WTC11 (cell line): Measurements from ENCODE around the gene RANBP17. TPM values are rescaled to one million over a fixed set of nuclear protein-coding genes. Genes with fewer than 3 reads are reported as not detected.

Experiments
- ATAC-seq: fragments of 200-7000 bp; cut with Tn5 transposase; 2 replicates; pipeline ENCODE4 v1.10.0; 2021; ENCODE audit warnings: mild to moderate bottlenecking, moderate library complexity
- CTCF ChIA-PET: fragments of 300-600 bp; sonication (Branson Sonifier 250); formaldehyde crosslinking; loops from one replicate; lab custom pipeline; 2021; ENCODE audit warnings: antibody characterized with exemption; lab: Charles Lee
- POLR2A ChIA-PET: fragments of 350-600 bp; sonication (Branson Sonifier 250); formaldehyde crosslinking; loops from one replicate; lab custom pipeline; 2021; ENCODE audit warnings: antibody characterized with exemption; lab: Charles Lee
- DNase-seq: peaks from one replicate; pipeline ENCODE4 v3.0.0; 2021; ENCODE audit warnings: low spot score
- H3K27ac Mint-ChIP-seq: 2 replicates; pipeline ENCODE4 v1.8.0; 2021; ENCODE audit warnings: mixed read lengths
- H3K27me3 Mint-ChIP-seq: 2 replicates; pipeline ENCODE4 v1.8.0; 2021; ENCODE audit warnings: low read depth, mild to moderate bottlenecking, moderate library complexity, mixed read lengths
- H3K36me3 Mint-ChIP-seq: 2 replicates; pipeline ENCODE4 v1.8.0; 2021; ENCODE audit warnings: mixed read lengths
- H3K4me1 Mint-ChIP-seq: 2 replicates; pipeline ENCODE4 v1.8.0; 2022; ENCODE audit warnings: mixed read lengths
- H3K4me3 Mint-ChIP-seq: 2 replicates; pipeline ENCODE4 v1.8.0; 2021; ENCODE audit warnings: mild to moderate bottlenecking, moderate library complexity, mixed read lengths
- H3K9me3 Mint-ChIP-seq: 2 replicates; pipeline ENCODE4 v1.8.0; 2021; ENCODE audit warnings: mixed read lengths
- AR ChIP-seq: fragments of 250-450 bp; sonication (Bioruptor Pico); IDR thresholded peaks from 2 replicates; pipeline ENCODE4 v1.9.0; 2021; ENCODE audit warnings: mild to moderate bottlenecking
- ELF4 ChIP-seq: sonication (generic); formaldehyde crosslinking; IDR thresholded peaks from 2 replicates; pipeline ENCODE4 v1.8.1; 2022; ENCODE audit warnings: low read depth, mild to moderate bottlenecking, moderate library complexity, missing genetic modification reagents
- FOXJ3 ChIP-seq: sonication (generic); formaldehyde crosslinking; IDR thresholded peaks from 2 replicates; pipeline ENCODE4 v1.9.0; 2021; ENCODE audit warnings: missing genetic modification reagents, mild to moderate bottlenecking, borderline replicate concordance
- MXD4 ChIP-seq: fragments of 250-450 bp; sonication (Bioruptor Pico); IDR thresholded peaks from 2 replicates; pipeline ENCODE4 v1.8.0; 2021; ENCODE audit warnings: mild to moderate bottlenecking, moderate library complexity, borderline replicate concordance
- NR1H2 ChIP-seq: sonication (generic); formaldehyde crosslinking; IDR thresholded peaks from 2 replicates; pipeline ENCODE4 v1.9.0; 2021; ENCODE audit warnings: mild to moderate bottlenecking, moderate library complexity, missing genetic modification reagents
- NR3C1 ChIP-seq: sonication (generic); formaldehyde crosslinking; conservative IDR thresholded peaks from 2 replicates; pipeline ENCODE4 v1.8.1; 2023; ENCODE audit warnings: low read depth, mild to moderate bottlenecking, missing genetic modification reagents
- PRDM15 ChIP-seq: sonication (generic); formaldehyde crosslinking; IDR thresholded peaks from 2 replicates; pipeline ENCODE4 v1.8.0; 2022; ENCODE audit warnings: missing genetic modification reagents
- TP53 ChIP-seq: sonication (generic); formaldehyde crosslinking; IDR thresholded peaks from 2 replicates; pipeline ENCODE4 v1.8.1; 2023; ENCODE audit warnings: mild to moderate bottlenecking, missing genetic modification reagents
- USF2 ChIP-seq: sonication (generic); formaldehyde crosslinking; IDR thresholded peaks from 2 replicates; pipeline ENCODE4 v1.8.1; 2023; ENCODE audit warnings: mild to moderate bottlenecking, missing genetic modification reagents, moderate library complexity
- ZBTB21 ChIP-seq: sonication (generic); formaldehyde crosslinking; IDR thresholded peaks from 2 replicates; pipeline ENCODE4 v1.8.1; 2023; ENCODE audit warnings: mild to moderate bottlenecking, missing genetic modification reagents, borderline replicate concordance
- ZBTB43 ChIP-seq: sonication (generic); formaldehyde crosslinking; IDR thresholded peaks from 2 replicates; pipeline ENCODE4 v1.8.1; 2023; ENCODE audit warnings: mild to moderate bottlenecking, missing genetic modification reagents
- ZNF317 ChIP-seq: sonication (generic); formaldehyde crosslinking; IDR thresholded peaks from 2 replicates; pipeline ENCODE4 v1.8.1; 2023; ENCODE audit warnings: low read depth, mild to moderate bottlenecking, moderate library complexity, missing genetic modification reagents, borderline replicate concordance
- ZNF416 ChIP-seq: fragments of 250-450 bp; sonication (Bioruptor Pico); IDR thresholded peaks from 2 replicates; pipeline ENCODE4 v1.9.0; 2021; ENCODE audit warnings: mild to moderate bottlenecking, inconsistent platforms
- total RNA-seq: library from RNA; stranded (reverse); gene quantifications from 3 replicates; pipeline ENCODE4 v1.2.3, GENCODE V29; 2021
- TF ChIP-seq, protein P1 (sequence below): sonication (generic); formaldehyde crosslinking; IDR thresholded peaks from 2 replicates; pipeline ENCODE4 v1.8.1; 2023; ENCODE audit warnings: mild to moderate bottlenecking, moderate library complexity, missing genetic modification reagents
- TF ChIP-seq, protein P2 (sequence below): sonication (generic); formaldehyde crosslinking; conservative IDR thresholded peaks from 2 replicates; pipeline ENCODE4 v1.8.1; 2022; ENCODE audit warnings: mild to moderate bottlenecking, missing genetic modification reagents

Gene RANBP17
- total RNA-seq, 1 experiment from 2014 or later: 23.1 TPM

GRCh38 chr5:171318026-171318425, 456.2 kb downstream of the RANBP17 start (continued):
- TF ChIP-seq ZBTB43 (CRISPR knock-in tag) (no peak), ZNF416 (CRISPR knock-in tag) (no peak), USF2 (no peak)

GRCh38 chr5:171321447-171321846, 459.6 kb downstream of the RANBP17 start:
- no peaks in the 10 kb centered on the region for H3K36me3 Mint-ChIP-seq
- ChIA-PET CTCF (interaction anchor here (1.8 to 5.5 kb wide), 2 partner anchors 12 to 21 kb away, joined by 7 to 39 read pairs; partner anchors contain the start of gene TLX3), POLR2A (no interaction called here)
- TF ChIP-seq, protein P1, sequence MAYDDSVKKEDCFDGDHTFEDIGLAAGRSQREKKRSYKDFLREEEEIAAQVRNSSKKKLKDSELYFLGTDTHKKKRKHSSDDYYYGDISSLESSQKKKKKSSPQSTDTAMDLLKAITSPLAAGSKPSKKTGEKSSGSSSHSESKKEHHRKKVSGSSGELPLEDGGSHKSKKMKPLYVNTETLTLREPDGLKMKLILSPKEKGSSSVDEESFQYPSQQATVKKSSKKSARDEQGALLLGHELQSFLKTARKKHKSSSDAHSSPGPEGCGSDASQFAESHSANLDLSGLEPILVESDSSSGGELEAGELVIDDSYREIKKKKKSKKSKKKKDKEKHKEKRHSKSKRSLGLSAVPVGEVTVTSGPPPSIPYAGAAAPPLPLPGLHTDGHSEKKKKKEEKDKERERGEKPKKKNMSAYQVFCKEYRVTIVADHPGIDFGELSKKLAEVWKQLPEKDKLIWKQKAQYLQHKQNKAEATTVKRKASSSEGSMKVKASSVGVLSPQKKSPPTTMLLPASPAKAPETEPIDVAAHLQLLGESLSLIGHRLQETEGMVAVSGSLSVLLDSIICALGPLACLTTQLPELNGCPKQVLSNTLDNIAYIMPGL (CRISPR knock-in tag): no peak
- no peak for TF ChIP-seq NR3C1
- H3K9me3 Mint-ChIP-seq: no peaks in the 10 kb centered on the region
- H3K4me3 Mint-ChIP-seq: no peak overlapping the region
- no peak for DNase-seq
- H3K27ac Mint-ChIP-seq: no peak overlapping the region
- H3K4me1 Mint-ChIP-seq: peaks cover 51% of the 10 kb centered on the region
- ATAC-seq: no peak
- peaks cover 99% of the 10 kb centered on the region for H3K27me3 Mint-ChIP-seq

DNA sequence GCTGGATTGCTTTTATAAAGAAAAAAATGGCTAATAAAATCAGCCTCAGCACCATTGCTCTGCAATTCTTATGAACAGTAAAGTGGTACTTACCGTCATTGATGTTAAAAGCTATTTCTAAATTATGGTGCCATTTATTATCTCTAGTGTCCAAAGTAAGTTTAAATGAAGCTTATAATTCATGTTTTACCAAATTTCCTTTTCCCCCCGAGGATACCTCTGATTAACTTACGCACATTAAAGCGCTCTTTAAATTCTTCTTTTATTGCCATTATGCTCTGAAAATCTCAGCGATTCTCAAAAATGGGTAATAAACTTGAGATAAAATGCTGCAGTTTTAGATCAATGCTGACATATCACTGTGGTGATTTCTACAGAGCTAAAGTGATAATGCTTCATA, 460.7 kb downstream of the RANBP17 start:
- Mint-ChIP-seq H3K9me3 (no peaks in the 10 kb centered on the region), H3K27me3 (peaks cover 92% of the 10 kb centered on the region), H3K4me3 (no peak overlapping the region), H3K36me3 (no peaks in the 10 kb centered on the region), H3K27ac (no peak overlapping the region), H3K4me1 (peaks cover 43% of the 10 kb centered on the region)
- ChIA-PET POLR2A (no interaction called here), CTCF (interaction anchor here (1.8 to 5.5 kb wide), 2 partner anchors 13 to 20 kb away, joined by 7 to 39 read pairs; partner anchors contain the start of gene TLX3)
- DNase-seq (no peak), ATAC-seq (no peak)
- TF ChIP-seq ZNF317 (CRISPR knock-in tag) (no peak), ZBTB21 (CRISPR knock-in tag) (no peak), AR (CRISPR knock-in tag) (no peak), NR1H2 (no peak), ELF4 (CRISPR knock-in tag) (no peak), FOXJ3 (CRISPR knock-in tag) (no peak), TP53 (no peak), PRDM15 (CRISPR knock-in tag) (no peak), MXD4 (CRISPR knock-in tag) (no peak)
- TF ChIP-seq, protein P2, sequence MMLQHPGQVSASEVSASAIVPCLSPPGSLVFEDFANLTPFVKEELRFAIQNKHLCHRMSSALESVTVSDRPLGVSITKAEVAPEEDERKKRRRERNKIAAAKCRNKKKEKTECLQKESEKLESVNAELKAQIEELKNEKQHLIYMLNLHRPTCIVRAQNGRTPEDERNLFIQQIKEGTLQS: no peak
